Measurements from ENCODE around the gene MPRIP.
A peak's percentile ranks its signal among the peaks of the same experiment; 100 is the strongest.

- TF ChIP-seq CTCF (IDR thresholded peaks at IDR 0.05 in 2 of 3, conservative IDR thresholded peaks at IDR 0.05 in 1 of 3; ENCODE audit: borderline replicate concordance in 1 of 3, insufficient read depth in 1 of 3, low read depth in 2 of 3, low read length in 2 of 3): no peak
- TF ChIP-seq POLR2A (IDR thresholded peaks at IDR 0.05; ENCODE audit: borderline replicate concordance, extremely low read depth, insufficient read depth, insufficient read length): no peak
- TF ChIP-seq TCF7L2 (IDR thresholded peaks at IDR 0.05; ENCODE audit: borderline replicate concordance, extremely low read depth, insufficient read depth, insufficient read length): no peak
- no peak for TF ChIP-seq EZH2phosphoT487 (IDR thresholded peaks at IDR 0.05; ENCODE audit: borderline replicate concordance)
- TF ChIP-seq SIN3A (IDR thresholded peaks at IDR 0.05; ENCODE audit: low read depth): no peak
- TF ChIP-seq CEBPB (IDR thresholded peaks at IDR 0.05; ENCODE audit: low read depth): 0 out of 2 replicates have a peak, but pooled peaks have one; percentile 10
- TF ChIP-seq ZFX (IDR thresholded peaks at IDR 0.05): no peak
- TF ChIP-seq, protein P1, sequence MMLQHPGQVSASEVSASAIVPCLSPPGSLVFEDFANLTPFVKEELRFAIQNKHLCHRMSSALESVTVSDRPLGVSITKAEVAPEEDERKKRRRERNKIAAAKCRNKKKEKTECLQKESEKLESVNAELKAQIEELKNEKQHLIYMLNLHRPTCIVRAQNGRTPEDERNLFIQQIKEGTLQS (IDR thresholded peaks at IDR 0.05): no peak
Measured at GRCh38 chr17:17067257-17067656, 25.0 kb downstream of the MPRIP start.
